Stimulated activated CD4-positive, alpha-beta T cell treated with anti-CD3 and anti-CD28 coated beads, Interleukin-4, amount 100 ng/mL, for 48 hours (primary cell): ENCODE results near the gene RFT1.

Source experiments
- DNase-seq, 2 donors: peaks; one replicate each; pipeline ENCODE4 v3.0.0-alpha.2; 2020; ENCODE audit warnings: low read depth in 2 of 2

RFT1 gene

DNA sequence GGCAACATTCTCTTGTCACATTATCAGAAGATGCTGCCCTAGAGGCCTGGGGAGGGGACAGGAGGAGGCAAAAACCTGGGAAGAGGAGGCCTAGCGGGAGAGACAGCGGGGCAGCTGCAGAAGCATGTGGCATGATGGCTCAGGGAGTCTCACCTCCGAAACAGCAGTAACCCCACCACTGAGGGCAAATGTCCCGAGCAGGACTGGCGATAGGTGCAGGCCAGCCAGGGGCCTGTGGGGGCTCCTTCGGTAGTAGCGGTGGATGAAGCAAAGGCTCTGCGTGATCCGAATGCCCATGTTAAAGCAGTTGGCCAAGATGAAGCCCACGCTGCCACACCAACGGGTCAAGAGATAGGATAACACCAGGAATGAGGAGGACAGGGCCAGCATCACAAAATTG lies 38.0 kb downstream of the RFT1 start:
- no peak for DNase-seq

DNA sequence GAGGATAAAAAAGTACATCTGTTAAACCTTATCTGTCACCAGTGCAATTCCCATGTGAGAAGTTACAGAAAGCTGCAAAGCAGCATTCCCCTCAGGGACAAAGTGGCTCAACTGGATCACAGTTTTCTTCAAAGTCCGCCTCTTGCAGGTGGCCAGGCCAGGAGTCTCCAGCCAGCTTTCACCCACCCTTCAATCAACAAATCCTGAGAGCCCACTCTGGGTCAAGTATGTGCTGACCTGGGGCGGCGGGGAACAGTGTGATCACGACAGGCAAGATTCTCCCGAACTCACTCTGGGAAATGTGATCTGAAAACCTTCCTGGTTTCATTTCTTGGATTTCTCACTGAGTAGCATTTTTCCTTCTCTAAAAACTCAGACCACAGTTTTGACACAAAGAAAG lies 39.2 kb downstream of the RFT1 start:
- DNase-seq = no peak

DNA sequence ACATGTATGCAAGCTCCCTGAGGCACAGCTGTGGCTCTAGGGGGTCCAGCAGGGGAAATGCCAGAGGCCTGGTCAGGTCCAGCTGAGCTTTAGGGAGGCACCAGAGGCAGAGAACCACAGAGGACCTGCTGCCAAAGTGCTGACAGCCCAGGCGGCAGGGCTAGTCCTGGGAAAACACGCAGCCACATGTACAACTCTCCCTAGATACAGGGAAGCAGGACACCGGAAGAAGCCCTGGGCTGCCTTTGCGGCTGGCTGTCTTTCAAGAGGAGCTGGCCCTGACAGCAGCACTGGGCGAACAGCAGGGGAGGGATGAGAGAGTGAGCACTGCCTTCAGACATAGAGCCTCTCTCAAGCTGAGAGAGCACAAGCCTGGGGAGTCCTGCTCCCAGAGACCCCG lies 40.7 kb downstream of the RFT1 start:
- no peak for DNase-seq

DNA sequence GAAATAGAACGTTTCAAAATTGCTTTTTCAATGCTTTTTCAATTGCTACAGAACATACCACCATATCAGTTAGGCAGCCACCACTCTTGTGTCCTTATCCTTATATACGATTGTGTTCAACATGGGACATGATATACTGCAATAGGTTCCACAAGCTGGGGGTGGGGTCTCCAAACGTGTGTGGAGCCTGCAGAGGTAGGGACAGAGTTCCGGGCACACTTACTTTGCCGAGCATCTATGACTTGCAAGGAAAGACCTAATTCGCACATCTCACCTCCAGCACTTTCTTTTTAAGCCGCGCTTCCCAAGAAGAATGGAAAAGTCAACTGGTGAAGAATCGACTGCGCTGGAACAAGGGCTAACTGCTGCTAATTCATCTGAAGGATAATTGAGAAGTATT lies 44.8 kb downstream of the RFT1 start:
- no peak for DNase-seq

DNA sequence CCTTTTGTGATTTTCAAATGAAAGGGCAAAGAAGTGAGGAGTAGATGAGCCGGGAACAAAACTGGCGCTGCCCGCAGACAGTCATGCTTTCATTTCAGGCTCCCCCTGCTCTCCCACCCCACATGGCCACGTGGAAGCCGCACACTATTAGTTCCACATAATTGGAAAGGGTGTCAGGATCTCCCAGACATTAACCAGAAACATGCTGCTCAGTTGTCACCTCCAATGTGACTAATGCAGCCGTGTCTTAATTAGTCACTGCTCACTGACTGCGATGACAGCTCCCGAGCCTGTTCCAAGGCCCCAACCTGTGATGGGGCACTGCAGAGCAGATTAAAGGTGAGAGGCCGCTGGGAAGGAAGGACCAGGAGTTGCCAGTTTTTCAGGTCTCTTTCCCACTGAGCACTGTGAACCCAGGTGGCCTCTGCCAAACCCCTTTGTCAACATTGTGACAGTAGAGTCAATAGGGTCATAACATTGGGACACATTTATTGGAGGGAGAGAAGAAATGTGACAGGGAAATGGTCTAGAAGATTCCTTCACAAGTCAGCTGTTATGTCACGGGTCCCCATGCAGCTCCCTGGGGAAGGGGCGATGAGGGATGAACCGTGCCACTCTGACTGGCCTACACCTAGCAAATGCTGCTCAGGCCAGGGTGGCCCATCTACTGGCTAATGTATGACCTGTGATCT lies 45.8 kb downstream of the RFT1 start:
- DNase-seq = no peak

DNA sequence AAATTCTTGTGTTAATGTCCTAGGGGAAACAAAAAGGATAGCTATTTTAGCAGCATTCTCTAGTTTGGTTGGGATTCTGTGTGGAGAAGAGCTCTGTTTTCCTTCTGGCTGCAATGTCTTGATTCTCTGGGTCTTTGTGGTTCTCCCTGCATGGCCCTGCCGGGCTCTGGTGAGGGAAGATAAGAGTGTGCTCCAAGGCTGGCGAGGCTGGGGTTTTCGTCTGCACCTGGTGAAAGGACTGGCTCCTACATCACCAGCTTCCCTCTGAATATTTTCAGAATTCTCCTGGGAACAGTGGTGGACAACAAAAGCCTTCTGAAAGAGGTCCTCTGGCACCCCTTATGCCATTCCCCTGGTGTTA lies 46.3 kb downstream of the RFT1 start:
- DNase-seq = no peak

DNA sequence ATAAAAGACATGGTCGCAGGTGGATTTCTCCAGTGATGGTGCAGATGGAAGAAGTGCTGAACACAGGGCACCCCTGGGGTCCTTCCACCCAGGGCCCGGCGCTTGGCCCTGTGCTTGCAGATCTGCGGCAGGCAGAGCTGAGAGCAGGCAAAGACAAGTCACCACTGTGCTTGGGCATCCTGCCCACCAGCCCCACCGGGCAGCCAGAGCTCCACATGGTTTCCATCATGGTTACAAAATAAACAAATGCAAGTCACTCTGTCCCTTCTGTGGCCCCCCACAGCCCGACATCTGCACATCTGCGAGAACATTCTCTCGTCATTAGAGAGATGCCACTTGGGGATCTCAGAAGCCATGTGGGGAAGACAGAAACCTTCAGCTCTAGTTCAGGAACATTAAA lies 46.7 kb downstream of the RFT1 start:
- no peak for DNase-seq

DNA sequence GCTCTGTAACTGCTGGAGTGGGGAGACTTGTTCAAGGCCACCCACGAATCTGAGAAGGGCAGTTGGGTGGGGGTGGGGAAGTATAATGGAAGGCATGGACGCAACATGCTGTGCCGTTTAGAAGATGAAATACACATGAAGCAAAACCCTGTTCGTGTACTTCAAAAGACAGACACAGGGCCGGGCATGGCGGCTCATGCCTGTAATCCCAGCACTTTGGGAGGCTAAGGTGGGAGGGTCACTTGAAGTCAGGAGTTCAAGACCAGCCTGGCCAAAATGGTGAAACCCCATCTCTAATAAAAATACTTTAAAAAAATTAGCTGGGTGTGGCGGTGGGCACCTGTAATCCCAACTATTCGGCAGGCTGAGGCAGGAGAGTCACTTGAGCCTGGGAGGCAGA lies 47.5 kb downstream of the RFT1 start:
- DNase-seq = no peak

DNA sequence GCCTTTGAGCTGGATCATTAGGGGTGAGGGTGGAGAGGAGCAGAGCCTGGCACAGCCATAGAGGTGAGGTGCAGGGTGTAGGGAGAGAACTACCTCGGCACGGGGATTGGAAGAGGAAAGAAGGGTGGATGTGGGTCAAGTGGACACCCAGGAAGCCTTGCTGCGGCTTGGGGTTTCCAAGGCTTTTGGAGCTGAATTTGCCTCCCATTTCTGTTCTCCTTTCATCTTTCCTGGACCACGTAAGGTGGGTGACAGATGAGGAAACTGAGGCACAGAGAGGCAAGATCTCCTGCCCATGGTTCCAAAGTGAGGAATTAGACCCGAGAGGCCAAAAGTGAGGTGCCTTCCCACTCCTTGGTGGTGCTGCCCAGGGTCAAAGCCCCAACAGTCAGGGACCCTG lies 48.9 kb downstream of the RFT1 start:
- DNase-seq = no peak

DNA sequence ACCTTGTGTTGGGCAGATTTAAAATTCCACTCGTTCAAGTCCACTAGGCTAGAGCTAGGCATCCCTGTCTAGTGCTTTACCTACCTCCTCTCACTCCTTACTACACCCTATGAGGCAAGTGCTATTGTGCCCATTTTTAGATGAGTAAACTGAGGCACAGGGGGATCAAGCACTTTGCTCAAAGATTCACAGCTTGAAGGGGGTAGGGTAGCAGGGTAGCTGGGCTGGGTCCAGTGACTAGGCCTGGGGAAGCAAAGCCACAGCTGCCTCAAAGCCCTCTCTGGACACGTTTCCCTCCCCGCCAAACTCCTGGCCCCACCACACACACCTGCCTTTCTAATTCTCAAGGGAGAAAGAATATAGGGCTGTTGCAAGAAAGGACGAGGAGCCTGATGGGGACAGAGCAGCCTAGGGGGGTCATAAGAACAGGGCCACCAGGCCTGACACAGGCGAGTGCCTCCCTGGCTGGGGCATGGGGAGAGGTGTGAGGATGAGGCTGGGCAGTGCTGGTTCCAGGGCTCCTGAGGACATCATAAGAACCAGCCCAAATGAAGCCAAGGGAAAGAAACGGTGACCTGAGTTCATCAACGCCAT lies 49.5 kb downstream of the RFT1 start:
- DNase-seq = no peak

DNA sequence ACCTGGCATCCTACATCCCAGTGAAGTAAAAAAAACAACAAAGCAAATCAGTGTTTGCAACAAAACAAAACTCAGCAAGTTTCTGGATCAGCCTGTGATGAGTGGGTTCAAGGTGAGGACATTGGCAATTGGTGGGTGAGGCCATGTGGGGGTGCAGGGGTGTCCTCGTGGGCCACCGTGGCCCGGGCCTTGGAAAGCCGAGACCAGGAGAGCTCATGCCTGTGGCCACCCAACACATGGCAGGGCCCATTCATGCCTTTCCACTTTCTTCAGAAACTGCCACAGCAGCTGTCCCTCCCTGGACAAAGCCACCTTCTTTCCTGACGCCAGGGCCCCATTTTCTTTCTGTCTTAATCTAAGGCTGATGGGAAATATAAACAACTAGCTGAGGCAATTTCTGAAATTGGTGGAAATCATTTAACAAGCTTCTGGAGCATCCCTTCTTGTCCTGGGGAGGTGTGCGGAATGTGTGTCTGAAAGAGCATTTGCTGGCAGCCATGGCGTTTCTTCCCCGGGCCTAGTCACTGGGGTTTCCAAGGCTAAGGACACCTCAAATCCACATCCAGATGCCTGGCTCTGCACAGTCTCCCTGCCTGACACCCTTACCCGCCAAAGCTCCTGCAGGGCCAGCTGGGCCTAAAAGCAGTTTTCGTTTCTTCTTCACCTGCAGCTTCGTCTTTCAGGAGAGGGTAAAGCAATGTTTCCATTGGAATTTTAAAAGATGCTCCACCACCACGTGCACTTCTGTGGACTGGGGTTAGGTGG lies 50.3 kb downstream of the RFT1 start:
- no peak for DNase-seq

DNA sequence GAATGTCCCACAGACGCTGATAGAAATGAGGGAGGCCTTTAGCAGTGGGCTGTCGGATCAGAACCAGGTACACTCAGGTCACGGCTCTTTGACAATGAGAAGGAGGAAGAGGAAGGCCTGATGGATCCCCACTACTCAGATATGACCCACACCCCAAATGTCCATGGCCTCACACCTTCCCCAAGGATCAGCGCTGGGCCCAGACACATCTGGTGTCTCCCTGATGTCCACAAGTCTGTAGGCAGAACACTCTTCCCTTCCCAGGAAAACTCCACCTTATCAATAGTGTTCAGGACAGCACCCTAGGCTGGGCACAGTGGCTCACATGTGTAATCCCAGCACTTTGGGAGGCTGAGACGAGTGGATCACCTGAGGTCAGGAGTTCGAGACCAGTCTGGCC lies 51.1 kb downstream of the RFT1 start:
- no peak for DNase-seq

DNA sequence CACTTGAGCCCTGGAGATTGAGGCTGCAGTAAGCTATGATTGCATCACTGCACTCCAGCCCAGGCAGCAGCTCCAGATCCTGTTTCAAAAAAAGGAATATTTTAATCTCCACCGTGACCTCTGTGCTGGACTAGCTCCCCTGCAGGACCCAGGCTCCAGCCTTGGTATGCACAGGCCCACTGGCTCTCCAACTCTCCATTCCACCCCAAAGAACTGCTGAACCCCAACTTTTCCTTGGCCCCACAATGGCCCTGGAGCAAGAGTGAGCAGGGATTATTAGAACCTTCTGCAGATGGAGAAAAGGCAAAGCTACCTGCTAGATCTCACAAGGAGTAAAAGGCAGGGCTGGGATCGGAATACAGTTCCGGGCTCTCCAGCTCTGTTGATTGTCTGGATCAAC lies 51.6 kb downstream of the RFT1 start:
- no peak for DNase-seq

DNA sequence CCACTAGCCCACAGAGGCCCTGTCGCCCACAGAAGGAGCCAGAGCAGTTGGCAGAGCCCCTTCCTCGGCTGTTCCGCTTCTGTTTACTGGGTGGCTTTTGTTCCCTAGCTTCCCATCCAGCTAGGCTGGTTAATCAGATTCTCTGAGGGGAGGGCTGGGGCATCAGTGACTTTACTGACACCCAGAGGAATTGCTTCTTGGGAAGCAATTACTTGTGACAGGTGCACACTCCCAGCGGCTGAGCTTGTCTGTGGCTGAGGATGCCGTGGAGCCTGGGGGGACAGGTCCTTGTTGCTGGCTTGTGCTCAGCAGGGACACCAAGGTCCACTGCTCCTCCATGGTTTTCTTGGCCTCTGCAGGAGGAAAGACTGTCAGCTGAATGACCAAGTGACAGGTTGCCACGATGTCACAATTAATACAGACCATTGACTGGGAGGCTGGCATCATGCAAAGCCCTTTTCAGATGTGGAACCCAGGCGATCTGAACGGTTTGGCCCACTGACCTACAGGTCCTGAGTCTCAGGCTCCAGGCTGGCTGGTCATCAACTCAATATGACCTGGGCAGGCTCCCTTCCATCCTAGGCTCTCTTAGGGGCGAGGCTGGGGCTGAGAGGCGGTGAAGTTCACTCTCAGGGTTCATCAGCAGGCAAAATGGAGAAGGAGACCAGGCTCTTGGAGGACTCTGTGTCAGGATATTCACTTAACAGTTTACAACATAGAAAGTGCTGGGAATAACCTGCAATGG lies 52.6 kb downstream of the RFT1 start:
- DNase-seq = no peak

DNA sequence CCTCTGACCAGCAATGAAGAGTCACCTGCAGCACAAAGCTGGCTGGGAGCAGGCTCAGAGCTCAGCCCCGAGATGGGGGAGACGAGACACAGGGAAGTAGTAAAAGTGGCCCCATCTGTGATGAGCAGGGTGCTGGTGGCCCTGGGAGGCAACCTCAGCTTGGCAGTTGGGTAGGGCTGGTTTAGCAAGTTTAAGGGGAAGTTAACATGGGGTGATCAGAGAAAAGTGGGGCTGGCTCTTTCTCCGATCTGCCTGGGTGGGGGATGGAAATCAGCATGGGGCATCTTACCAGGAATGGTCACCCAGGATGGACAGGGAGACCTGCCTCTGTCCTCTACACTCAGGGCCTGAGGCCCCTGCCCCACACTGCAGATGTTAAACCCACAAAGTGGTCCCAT lies 54.5 kb downstream of the RFT1 start:
- DNase-seq = no peak

DNA sequence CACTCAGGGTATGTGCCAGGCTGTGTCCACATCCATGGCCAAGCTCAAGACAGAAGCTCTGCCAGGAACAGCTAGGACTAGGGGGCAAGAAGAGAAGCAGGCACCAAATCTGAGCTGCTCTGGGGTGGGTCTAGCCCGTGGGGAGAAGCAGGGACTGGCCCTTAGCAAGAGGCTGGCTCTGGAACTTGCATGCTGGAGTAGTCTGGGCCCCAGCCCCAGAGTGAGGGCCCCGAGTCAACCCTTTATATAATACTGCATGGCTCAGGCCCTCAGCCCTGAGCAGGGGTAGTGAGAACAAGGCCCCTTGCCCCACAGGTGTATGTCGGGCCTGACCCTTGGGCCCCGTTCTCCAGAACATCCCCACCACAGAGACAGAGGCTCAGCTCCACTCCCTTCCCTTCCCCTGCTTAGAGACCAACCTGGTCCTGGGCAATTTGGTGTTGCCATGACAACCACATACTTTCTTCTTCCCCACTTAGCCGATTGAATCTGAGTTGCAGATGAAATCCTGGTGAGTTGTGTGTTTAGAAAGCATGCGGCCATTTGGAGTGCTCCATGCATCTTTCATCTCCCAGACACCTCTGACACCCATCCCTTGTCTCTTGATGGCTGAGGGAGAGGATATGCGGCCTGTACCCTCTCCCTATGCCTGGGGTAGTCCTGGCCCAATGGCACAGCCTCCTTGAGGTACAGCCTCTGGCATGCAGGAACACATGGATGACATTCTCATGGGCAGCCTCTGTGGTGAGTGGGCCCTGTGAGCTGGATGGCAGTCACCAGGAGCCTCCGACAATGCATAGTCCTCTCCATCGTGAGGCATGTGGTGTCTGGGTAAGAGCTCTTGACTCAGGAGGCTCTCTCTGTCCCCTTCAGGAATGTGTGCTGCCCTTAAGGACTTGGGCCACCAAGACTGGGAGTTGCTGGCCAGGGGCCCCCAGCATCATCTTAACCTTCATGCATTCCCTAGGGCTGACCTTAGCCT lies 55.2 kb downstream of the RFT1 start:
- DNase-seq = no peak

DNA sequence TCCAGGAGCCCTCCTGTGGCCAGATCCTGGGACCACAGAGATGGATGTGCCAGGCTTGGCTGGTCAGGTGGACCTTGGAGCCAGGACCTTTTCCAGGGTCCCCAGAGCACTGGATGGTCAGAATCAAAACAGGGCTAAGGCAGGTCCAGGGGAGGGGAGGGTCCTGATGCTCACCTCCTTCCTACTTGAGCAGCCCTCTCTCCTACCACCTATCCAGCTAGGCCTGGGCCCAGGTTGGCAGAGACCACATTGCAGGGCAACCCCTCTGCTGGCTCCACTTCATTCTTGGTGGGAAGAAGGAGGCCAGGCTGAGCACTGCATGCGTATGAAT lies 55.9 kb downstream of the RFT1 start:
- no peak for DNase-seq

DNA sequence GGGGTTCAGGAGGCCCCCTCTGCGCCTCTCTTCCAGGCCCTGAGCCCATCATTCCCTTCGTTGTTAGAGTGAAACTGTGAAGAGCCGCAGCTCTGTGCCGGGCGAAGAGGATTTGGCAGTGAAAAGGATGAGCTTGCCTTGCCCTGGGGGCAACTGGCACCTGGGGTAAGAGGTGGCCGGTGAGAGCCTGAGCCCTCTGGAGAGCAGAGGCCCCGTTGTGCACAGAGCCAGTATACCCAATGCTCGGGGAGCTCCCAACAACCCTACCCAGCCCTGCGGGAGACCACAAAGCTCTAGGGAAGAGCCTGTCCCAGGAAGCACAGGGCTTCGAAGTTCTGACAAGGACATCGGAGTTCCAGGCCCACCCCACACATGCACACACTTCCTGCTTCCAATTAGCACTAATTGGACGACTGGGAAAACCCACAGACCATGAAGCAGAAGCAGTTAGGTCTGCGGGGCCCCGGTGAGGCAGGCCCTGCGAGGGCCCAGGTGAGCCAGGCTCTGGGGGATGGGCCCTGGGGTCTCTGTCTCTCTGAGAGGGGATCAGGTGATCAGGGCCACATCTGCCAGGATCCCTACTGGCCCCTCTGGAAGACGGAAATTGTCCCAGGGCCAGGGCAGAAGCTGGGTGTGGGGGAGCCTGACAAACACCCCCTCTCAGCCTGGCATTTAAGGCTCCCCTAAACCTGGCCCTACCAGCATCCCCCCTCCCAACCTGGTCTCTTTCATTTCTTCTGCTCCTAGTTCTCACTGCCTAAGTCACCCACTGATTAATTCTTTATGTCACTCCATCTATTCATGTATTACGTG lies 56.5 kb downstream of the RFT1 start:
- no peak for DNase-seq

DNA sequence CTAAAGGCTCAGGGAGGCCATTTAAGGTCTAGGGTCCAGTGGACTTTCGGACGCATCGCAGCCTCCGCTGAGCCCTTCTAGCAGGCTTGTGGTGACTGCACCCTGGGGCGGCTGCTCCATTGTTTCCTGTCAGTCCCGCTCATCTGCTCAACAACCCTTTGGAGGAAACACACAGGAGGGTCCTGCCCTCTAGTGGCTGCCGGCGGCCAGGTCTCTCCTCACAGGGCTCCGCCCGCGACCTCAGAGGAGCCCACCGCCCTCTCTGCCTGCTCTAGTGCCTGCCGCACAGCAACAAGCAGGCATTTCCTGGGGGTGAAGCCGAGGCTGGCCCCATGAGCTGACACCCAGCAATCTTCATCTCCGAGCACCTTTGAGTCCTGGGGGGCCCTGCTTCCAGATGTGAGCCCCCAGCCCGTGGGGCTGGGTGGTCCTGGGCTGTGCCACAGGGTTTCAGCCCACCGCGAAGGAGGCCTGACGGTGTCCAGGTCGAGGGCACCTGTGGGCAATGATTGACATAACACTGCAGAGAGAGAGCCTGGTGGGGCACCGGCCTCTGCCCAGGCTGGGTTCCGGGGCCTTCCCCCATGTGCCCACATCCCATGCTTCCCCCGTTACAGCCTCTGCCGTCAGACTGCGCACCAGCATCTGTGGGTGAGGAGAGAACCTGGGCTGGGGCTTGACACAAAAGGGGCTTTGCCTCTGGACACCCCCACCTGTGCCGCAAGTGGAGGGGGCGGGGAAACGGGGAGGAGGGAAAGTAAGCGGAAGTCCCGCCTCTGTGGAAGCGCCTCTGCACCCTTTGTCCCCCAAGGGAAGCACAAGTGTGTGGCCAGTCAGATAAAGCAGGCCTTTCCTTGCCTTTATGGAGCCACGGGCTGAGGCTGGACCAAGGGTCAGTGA lies 57.3 kb downstream of the RFT1 start:
- DNase-seq = peak; percentile 81 to 84
